Measurements from ENCODE around the gene VKORC1.
A peak's percentile ranks its signal among the peaks of the same experiment; 100 is the strongest.
"Not testable (repeated sequence)": the region's sequence is repeated elsewhere in the genome, so short reads cannot be mapped to it uniquely, and the experiment has no call there.

VKORC1 gene

GRCh38 chr16:31094424-31095120, at the start of gene VKORC1:
Gene VKORC1 (minus strand): TSS chr16:31094797. CDS start chr16:31094729, 68 bp downstream.
- DNase-seq = peak; percentile 81 to 82

GRCh38 chr16:31143694-31144148, 49.1 kb upstream of the VKORC1 start:
- DNase-seq = no peak

GRCh38 chr16:31143011-31143693, 48.6 kb upstream of the VKORC1 start:
- no peak for DNase-seq

- peak; percentile 97 to 98 for DNase-seq
These were observed 47.8 kb upstream of the VKORC1 start for GRCh38 chr16:31142109-31143010.

- DNase-seq = no peak
These were observed 47.0 kb upstream of the VKORC1 start for GRCh38 chr16:31141489-31142108.

- DNase-seq = not testable (repeated sequence)
These were observed 46.5 kb upstream of the VKORC1 start for GRCh38 chr16:31141071-31141469.

GRCh38 chr16:31138621-31139578, 44.3 kb upstream of the VKORC1 start:
- DNase-seq = no peak

GRCh38 chr16:31136822-31137499, 42.4 kb upstream of the VKORC1 start:
- not testable (repeated sequence) for DNase-seq

- DNase-seq = no peak
These were observed 41.7 kb upstream of the VKORC1 start for GRCh38 chr16:31136287-31136662.

- DNase-seq = no peak
These were observed 41.1 kb upstream of the VKORC1 start, which contains the start of gene PRSS8 for GRCh38 chr16:31135535-31136286. Gene PRSS8 (minus strand): TSS chr16:31135727. CDS start chr16:31135498, 229 bp downstream.

- no peak for DNase-seq
These were observed 40.3 kb upstream of the VKORC1 start for GRCh38 chr16:31134625-31135534.

GRCh38 chr16:31134091-31134571, 39.5 kb upstream of the VKORC1 start:
- DNase-seq = no peak

- no peak for DNase-seq
These were observed 38.5 kb upstream of the VKORC1 start for GRCh38 chr16:31133046-31133501.

- no peak for DNase-seq
These were observed 37.8 kb upstream of the VKORC1 start for GRCh38 chr16:31132303-31132979.

GRCh38 chr16:31131841-31132271, 37.3 kb upstream of the VKORC1 start:
- no peak for DNase-seq

GRCh38 chr16:31131416-31131815, 36.8 kb upstream of the VKORC1 start:
- DNase-seq = no peak

- no peak for DNase-seq
These were observed 36.3 kb upstream of the VKORC1 start for GRCh38 chr16:31130899-31131298.

GRCh38 chr16:31130336-31130891, 35.8 kb upstream of the VKORC1 start:
- DNase-seq = no peak

Measured in stimulated activated CD4-positive, alpha-beta T cell treated with anti-CD3 and anti-CD28 coated beads, Interleukin-4, amount 100 ng/mL, for 4 hours (primary cell).